Stimulated activated CD4-positive, alpha-beta T cell treated with anti-CD3 and anti-CD28 coated beads, Interleukin-1b, Interleukin-23, amount 100 ng/mL, for 1 hour (primary cell): ENCODE measurements around the gene NSMCE3.
A peak's percentile ranks its signal among the peaks of the same experiment; 100 is the strongest.
"Not testable (repeated sequence)": the region's sequence is repeated elsewhere in the genome, so short reads cannot be mapped to it uniquely, and the experiment has no call there.

Experiments used
- DNase-seq, 2 donors: peaks; one replicate each; pipeline ENCODE4 v3.0.0-alpha.2; 2020; ENCODE audit warnings: low read depth in 2 of 2

The NSMCE3 gene

GRCh38 chr15:29270169-29270955, 740 bp upstream of the NSMCE3 start:
- DNase-seq, result no peak

GRCh38 chr15:29268706-29269484, 727 bp downstream of the NSMCE3 start:
- peak in 1 of 2 donors; percentile 6 for DNase-seq

- no peak for DNase-seq
These were observed 3.5 kb downstream of the NSMCE3 start for GRCh38 chr15:29266052-29266582.

GRCh38 chr15:29263289-29263688, 6.3 kb downstream of the NSMCE3 start:
- DNase-seq, result no peak

- DNase-seq, result no peak
These were observed 6.9 kb downstream of the NSMCE3 start for GRCh38 chr15:29262738-29263137.

- no peak for DNase-seq
These were observed 8.7 kb downstream of the NSMCE3 start for GRCh38 chr15:29260896-29261295.

- DNase-seq, result no peak
These were observed 10.4 kb downstream of the NSMCE3 start for GRCh38 chr15:29259233-29259632.

GRCh38 chr15:29252234-29252633, 17.4 kb downstream of the NSMCE3 start:
- DNase-seq, result no peak

GRCh38 chr15:29244544-29244943, 25.1 kb downstream of the NSMCE3 start:
- no peak for DNase-seq

- no peak for DNase-seq
These were observed 25.5 kb downstream of the NSMCE3 start for GRCh38 chr15:29244123-29244522.

GRCh38 chr15:29242456-29243242, 27.0 kb downstream of the NSMCE3 start:
- DNase-seq, result no peak

- no peak for DNase-seq
These were observed 28.4 kb downstream of the NSMCE3 start for GRCh38 chr15:29241207-29241606.

GRCh38 chr15:29239395-29239794, 30.2 kb downstream of the NSMCE3 start:
- no peak for DNase-seq

GRCh38 chr15:29233566-29233965, 36.1 kb downstream of the NSMCE3 start:
- no peak for DNase-seq

- no peak for DNase-seq
These were observed 43.0 kb downstream of the NSMCE3 start for GRCh38 chr15:29226436-29227208.

- no peak for DNase-seq
These were observed 43.9 kb downstream of the NSMCE3 start for GRCh38 chr15:29225534-29226234.

- not testable (repeated sequence) for DNase-seq
These were observed 44.6 kb downstream of the NSMCE3 start for GRCh38 chr15:29224987-29225363.

GRCh38 chr15:29224235-29224986, 45.2 kb downstream of the NSMCE3 start:
- DNase-seq, result not testable (repeated sequence)

- DNase-seq, result no peak
These were observed 46.0 kb downstream of the NSMCE3 start for GRCh38 chr15:29223640-29224039.
